ENCODE measurements around the gene ELMO1.

Gene ELMO1

DNA sequence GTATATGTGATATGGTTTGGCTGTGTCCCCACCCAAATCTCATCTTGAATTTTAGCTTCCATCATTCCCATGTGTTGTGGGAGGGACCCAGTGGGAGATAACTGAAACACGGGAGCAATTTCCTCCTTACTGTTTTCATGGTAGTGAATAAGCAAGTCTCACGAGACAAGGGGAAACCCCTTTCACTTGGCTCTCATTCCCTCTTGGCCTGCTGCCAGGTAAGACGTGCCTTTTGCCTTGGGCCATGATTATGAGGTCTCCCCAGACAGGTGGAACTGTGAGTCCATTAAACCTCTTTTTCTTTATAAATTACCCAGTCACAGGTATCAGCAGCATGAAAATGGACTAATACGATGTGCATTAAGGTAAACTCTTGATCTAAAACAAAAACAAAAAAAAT is 367.2 kb downstream of the ELMO1 start:
- no peak for DNase-seq

DNA sequence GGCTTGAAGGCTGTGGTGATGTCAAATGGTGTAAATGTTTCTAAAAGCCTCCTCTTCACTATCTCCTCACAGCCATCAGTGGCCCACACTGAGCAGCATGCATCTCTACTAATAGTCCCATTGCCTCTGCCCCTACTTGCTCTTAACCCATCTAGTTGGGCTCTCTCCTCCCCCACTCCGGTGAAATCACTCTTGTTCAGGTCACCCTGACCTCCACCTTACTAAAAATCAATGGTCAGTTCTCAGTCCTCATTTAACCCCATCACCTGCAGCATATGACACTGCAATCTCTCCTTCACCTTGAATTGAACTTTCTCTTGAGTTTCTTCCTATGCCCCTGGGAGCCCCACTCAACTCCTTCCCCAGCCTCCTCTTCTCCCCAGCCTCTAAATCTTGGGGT is 369.2 kb downstream of the ELMO1 start:
- DNase-seq = no peak

- no peak for DNase-seq
Observed at GRCh38 chr7:37076668-37077067, 372.0 kb downstream of the ELMO1 start.

- no peak for DNase-seq
Observed at GRCh38 chr7:37074370-37074769, 374.3 kb downstream of the ELMO1 start.

- no peak for DNase-seq
Observed at GRCh38 chr7:37071124-37071523, 377.5 kb downstream of the ELMO1 start.

DNA sequence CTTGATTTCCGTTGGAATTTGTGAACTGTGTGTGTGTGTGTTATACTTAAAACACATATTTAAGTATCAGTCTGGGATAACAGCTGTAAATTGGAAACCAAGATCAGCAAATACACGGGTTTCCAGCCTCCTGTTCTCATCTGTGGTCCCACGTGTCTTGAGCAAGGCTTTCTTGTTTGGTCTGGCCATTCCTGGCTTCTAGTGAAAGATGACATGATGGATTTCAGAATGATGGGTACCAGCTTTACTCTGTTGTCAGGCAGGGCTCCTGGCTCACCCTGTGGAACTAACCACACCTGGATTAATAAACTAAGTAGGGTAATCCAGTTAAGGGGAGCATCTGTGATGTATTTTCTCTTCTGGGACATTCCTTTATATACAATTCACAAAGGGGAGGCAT is 378.2 kb downstream of the ELMO1 start:
- no peak for DNase-seq

GRCh38 chr7:37070031-37070430 is 378.6 kb downstream of the ELMO1 start:
- DNase-seq = no peak

DNA sequence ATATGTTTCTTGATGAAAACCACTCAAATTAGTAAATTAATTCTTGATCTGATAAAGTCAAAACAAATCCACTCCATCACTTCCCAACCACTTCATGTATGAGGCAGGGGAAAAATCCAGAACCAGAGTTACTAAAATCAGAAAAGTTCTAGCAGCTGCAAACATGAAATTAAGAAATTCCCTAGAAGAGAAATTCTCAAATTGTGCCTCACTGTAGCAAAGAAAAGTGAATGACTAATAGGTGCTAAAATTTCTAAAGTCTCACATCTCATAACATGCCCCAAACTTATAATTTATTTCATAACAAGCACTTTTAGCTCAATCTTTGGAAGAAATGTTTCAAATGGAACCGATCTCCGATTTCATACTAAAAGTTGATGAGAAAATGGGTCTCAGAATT is 379.3 kb downstream of the ELMO1 start:
- DNase-seq = no peak

DNA sequence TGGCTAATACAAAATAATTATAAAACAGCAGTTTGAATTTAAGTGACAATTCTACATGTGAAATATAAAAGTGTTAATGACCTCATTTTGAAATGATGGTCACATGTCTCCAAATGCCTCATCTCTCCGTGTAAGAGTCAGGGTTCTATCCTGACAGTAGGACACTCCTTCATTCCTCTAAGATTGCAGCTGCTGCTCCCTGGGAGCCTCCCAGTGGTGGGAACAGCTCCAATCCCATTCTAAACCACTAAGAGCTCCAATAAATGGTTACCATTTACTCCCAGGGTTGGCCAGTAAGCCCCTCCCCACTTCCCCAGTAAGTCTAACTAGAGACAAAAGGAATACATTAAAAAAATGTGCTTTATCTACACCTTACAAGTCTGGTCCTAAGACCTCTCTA is 379.8 kb downstream of the ELMO1 start:
- no peak for DNase-seq

DNA sequence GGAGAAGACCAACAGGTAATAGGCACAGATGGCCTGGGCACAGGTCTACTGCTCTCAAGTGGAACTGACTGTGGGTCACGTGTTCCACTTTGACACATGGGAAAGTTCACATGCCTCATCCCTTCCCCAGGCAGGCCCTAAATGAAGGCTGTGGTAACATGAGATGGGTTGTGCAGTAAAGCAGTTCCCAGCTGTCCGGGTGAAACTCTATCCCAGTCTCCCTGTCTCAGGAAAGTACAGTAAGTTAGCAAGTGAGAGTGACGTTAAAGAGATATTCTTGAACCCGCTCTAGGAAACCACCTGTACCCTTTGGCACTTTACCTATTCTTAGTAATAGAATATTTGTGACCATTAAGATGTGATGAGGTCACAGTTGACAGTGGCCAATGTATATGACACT is 380.6 kb downstream of the ELMO1 start:
- no peak for DNase-seq

DNA sequence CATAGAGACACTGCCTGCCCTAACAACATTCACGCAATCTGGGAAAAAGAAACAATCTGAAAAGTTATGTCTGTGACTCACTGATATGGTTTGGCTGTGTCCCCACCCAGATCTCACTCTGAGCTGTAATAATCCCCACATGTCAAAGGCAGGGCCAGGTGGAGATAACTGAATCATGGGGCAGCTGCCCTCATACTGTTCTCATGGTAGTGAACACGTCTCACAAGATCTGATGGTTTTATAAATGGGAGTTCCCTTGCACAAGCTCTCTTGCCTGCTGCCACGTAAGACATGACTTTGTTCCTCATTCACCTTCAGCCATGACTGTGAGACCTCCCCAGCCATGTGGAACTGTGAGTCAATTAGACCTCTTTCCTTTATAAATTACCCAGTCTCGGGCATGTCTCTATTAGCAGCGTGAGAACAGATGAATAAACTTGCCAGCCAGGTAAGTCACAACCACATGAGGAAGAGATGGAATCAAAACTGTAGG is 382.8 kb downstream of the ELMO1 start:
- DNase-seq = no peak

DNA sequence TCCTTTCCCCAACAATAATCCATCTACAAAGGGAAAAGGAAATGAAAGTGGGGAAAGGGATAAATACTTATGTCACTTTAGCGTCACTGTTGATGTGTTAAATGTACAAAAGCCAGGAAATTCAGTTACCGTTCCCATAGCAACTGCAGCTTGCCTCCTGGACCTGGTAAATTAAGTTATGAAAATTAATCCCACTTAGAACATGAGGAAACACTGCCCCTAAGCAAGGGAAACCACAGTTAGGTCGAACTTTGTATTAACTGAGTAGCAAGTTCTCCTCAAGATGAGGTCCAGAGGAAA is 386.2 kb downstream of the ELMO1 start:
- DNase-seq = no peak

DNA sequence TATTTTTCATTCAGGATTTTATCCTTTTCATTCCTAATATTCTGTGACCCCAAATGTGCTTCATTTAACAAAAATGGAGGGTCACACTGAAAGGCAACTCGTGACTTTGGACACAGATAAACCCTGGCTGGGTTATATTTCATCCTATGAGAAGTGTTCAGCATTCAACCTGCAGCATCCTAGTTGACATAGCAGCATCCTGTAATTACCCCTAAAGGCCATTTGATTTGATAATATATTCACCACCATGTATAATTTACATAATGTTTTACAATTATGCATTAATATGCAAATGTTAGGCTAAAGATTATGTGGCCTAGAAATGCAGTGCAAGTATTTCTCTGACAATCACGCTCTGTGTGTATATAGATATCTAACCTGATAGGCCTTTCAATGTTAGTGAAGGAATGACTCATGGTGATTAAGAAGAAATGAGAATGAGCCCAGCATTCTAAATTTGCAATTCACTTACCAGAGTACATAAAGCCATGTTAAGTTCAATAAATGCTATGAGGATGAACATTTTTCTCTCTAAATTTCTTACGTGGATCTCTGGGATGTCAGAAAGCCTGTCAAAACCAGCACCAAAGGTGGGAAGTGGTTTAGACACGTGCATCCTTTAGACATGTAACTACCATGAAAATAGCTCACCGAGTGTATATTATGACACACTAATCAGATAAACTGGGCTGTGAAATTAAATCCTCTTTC is 386.7 kb downstream of the ELMO1 start:
- DNase-seq = no peak

DNA sequence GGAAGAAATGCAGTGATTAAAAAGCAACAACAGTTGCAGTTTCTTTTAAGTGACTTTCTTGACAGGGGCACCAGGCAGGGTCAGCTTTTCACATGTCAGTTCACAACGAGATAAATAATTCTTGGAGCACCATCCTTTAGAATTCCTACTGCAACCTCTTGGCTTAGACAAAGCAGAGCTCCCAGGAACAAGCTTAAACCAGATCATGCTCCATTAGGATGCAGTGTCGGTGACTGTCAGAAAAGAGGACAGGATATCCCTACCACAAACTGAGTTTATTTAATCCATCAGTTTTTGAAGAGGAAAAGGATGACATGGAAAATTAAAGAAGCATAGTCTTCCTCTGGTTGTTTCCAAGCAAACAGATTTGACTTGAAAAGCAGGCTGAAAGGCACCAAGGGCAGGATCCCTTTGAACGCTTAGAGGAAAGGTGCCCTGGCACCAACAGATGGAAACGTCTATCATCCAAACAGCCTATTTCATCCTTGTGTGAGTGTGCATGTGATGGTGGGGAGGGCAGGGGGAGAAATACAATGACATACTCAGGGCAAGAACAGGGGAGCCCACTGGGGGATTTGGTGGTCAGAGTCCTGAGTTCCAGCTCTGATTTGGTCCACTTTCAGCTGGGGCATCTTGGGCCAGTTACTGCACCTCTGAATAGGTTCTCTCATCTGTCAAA is 392.3 kb downstream of the ELMO1 start:
- no peak for DNase-seq

GRCh38 chr7:37054624-37055241 is 393.9 kb downstream of the ELMO1 start:
- no peak for DNase-seq

GRCh38 chr7:37052705-37053104 is 396.0 kb downstream of the ELMO1 start:
- no peak for DNase-seq

DNA sequence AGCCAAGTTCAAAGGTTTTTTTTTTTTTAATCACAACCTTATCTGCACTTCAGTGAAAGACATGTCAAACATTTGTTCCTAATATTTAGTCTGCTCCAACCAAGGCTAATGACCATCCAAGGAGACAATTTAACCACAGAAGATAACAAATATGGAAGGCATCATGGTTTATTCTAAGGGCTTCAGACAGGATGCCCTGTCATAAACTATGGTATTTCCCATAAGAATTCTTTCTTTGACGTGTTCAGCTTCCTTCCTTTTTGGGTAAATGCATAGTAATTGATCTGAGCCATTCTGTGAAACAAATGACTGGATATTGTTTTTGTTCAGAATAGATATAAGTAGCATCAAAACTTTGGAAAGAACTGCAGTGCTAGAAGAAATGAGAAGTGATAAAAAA is 397.9 kb downstream of the ELMO1 start:
- DNase-seq = no peak

DNA sequence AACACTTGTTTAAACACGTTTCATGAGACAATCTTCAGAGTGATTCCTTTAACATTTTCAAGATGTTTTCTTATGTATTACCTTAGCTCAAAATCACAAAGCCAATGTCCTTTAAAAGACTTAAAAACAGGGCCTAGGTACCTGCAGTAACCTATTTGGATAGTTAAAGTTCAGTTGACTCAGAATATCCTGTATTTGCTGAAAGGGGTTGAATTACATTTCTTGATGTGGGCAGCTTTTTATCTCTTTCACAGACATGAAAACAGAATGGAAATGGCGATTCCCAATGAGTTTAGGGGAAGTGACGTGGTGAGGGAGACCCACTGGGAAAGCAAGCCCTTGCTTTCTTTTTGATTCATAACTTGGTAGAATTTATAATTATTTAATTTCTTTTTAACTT is 400.0 kb downstream of the ELMO1 start:
- DNase-seq = no peak

GRCh38 chr7:37047260-37047659 is 401.4 kb downstream of the ELMO1 start:
- DNase-seq = no peak

DNA sequence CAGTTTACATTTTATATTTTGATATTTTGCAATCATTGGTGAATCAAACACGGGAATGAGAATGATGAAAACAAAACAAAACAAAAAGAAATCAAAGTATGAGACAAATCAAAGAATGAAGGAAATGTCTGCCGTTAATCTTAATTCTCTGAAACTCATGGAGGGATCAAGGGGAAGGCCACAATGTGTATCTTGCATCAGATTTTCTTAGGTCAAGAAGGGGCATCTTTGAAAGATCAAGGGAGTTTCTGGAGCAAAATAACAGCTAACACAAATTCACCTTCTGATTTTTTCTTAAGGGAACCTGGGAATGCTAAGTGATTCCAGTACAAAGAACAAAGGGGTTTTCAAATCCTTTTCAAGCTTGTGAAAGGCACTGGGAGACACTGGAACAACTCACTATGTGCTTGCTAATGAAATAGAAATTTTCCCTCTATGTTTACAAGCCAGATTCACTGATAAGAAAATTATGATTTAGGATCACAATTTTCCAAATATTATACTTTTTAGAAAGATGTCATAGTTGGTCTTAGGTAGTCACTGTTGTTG is 402.1 kb downstream of the ELMO1 start:
- no peak for DNase-seq

DNA sequence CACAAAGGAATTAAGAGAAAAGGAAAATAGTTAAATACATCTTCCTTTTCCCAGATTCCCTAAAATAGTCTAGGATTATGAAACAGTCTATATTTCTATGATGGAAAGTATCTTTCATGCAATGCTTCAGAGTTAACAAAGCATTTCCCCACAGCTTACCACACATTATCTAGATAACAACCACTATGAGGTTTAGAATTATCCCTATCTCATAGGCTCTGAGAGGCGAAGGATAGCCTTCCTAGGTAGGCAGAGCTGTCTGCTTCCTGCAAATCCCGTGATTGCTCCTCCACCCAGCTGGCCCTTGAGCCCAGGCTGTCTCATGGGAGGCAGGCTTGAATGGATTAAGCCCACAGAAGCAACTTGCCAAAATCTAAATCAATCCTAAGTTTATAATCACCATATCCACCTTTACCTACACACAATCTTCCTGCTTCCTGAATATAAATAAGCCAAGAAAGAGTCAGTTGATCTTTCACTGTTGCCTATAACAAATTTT is 402.9 kb downstream of the ELMO1 start:
- no peak for DNase-seq

DNA sequence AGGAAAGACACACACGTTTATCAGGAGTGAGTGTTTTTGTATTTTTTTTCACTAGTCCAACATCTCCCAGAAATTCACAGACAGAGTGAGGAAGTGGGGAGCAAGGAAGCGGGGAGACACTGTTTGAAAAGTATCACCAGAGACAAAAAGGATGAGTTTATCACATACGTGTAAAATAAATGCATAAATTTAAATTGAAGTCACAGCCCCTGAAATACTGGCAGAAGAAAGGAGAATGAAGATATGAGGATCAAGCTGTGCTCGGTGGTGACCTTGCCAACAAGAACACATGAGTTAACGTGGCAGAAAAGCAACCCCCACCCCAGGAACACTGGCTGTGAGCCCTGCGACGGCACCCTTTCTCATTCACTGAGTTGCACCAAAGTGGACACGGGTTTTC is 407.2 kb downstream of the ELMO1 start:
- no peak for DNase-seq

DNA sequence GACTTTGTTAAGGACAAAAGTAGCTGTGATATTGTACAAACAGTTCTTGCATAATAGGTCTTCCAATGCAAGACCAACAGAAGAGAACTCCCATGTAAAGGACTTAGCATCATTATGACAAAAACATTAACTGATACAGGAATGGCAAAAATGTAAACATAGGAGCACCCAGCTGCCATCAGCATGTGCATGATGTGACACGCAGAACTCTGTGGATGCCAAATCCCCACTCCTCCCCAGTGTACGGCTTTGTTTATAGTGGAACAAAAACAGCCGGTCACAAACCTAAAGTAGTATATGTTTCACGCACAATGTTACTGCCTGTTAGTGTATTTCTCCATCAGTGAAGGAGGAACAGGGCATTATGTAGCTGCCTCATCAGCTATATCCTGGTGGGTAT is 408.3 kb downstream of the ELMO1 start:
- DNase-seq = no peak

All from T-helper 9 cell (primary cell).